ENCODE data around the gene CGB8. TPM values are rescaled to one million over a fixed set of nuclear protein-coding genes. Genes with fewer than 3 reads are reported as not detected.
A peak's percentile ranks its signal among the peaks of the same experiment; 100 is the strongest.

CGB8 gene
- total RNA-seq, 4 donors from 2014 or later, result not detected

- TF ChIP-seq CTCF (IDR thresholded peaks at IDR 0.05 in 4 of 5, conservative IDR thresholded peaks at IDR 0.05 in 1 of 5) (peak; percentile 27 to 60 (median 55)), POLR2A (IDR thresholded peaks at IDR 0.05) (peak; percentile 46 to 49)
- peak; percentile 72 to 80 for ATAC-seq
- in situ Hi-C loops (cut with MboI; ENCODE audit: low sequenced_read_pairs in 4 of 4) (no loop called here), intact Hi-C loops (cut with DNase I; ENCODE audit: low total_unique reads) (loop anchor here (1.0 to 5.0 kb wide), 4 partner anchors 17 to 1961 kb away; partner anchors contain the start of genes GYS1, RUVBL2 and ZC3H4)
- peak; percentile 47 to 86 for DNase-seq
- Histone ChIP-seq H3K27ac (peak overlapping the region; percentile 85 to 95 (median 92)), H3K4me1 (peaks cover 14 to 24% of the 10 kb centered on the region in 2 donors), H3K36me3 (no peaks in the 10 kb centered on the region), H3K9me3 (no peaks in the 10 kb centered on the region), H3K4me3 (peak overlapping the region; percentile 14 to 52 (median 48)), H3K27me3 (no peaks in the 10 kb centered on the region)
Measured at GRCh38 chr19:49073514-49074378, 24.8 kb upstream of the CGB8 start.

DNA sequence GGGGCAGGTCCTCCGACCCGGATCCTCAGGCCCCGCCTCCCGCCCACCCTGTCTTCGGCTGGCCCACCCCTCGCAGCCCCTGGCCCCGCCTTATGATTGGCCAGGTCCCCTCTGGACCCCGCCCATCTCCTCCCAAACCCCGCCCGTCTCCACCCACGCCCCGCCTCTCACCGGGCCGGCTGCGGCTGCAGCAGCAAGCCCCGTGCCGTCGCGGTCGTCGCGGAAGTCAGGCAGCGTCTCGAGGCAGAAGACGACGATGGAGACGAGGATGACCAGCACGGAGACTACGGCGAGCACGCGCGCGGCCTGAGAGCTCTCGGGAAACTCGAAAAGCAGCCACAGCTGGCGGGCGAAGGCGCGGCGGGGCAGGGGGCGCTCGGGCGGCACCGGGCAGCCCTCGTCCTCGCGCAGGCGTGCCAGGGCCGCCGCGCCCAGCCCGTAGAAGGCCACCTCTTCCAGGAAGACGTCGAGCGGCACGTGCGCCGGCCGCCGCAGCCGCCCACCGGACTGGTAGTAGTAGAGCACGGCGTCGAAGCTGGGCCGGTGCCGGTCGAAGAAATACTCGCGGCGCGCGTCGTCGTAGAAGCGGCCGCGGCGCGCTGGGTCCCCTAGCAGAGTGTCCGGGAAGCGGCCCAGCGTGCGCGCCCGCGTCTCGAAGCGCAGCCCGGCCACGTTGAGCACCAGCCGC is 23.1 kb upstream of the CGB8 start:
- Histone ChIP-seq H3K27me3 (no peaks in the 10 kb centered on the region), H3K27ac (peak overlapping the region; percentile 87 to 95 (median 92)), H3K36me3 (no peaks in the 10 kb centered on the region), H3K4me1 (peaks cover 23 to 37% of the 10 kb centered on the region in 2 donors), H3K4me3 (peak overlapping the region; percentile 38 to 53 (median 52)), H3K9me3 (no peaks in the 10 kb centered on the region)
- peak; percentile 14 to 20 for ATAC-seq
- peak in 1 of 2 donors; percentile 50 for DNase-seq
- intact Hi-C loops (cut with DNase I; ENCODE audit: low total_unique reads) (loop anchor here (5.0 kb wide), 2 partner anchors 80 to 1960 kb away; partner anchors contain the start of genes GYS1, RUVBL2 and ZC3H4), in situ Hi-C loops (cut with MboI; ENCODE audit: low sequenced_read_pairs in 4 of 4) (no loop called here)
- TF ChIP-seq CTCF (IDR thresholded peaks at IDR 0.05 in 4 of 5, conservative IDR thresholded peaks at IDR 0.05 in 1 of 5) (no peak), POLR2A (IDR thresholded peaks at IDR 0.05) (no peak)

DNA sequence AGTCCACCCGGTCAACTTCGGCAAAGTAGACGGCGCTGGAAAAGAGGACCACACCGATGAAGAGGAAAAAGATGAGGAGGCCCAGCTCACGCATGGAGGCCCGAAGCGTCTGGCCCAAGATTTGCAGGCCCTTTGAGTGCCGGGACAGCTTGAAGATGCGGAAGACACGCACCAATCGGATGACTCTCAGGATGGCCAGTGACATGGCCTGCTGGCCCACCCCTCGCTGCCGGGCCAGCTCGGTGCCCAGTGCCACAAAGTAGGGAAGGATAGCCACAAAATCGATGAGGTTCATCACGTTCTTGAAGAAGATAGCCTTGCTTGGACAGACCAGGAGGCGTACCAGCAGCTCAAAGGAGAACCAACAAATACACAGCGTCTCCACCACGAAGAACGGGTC is 21.5 kb upstream of the CGB8 start:
- no peak overlapping the region for H3K4me3 ChIP-seq
- H3K9me3 ChIP-seq, result no peaks in the 10 kb centered on the region
- H3K27ac ChIP-seq, result peak overlapping the region; percentile 87 to 95 (median 92)
- H3K27me3 ChIP-seq, result peaks cover 0 to 2% (median 0%) of the 10 kb centered on the region in 3 donors
- H3K4me1 ChIP-seq, result peaks cover 37 to 53% of the 10 kb centered on the region in 2 donors
- DNase-seq, result no peak
- in situ Hi-C loops (cut with MboI; ENCODE audit: low sequenced_read_pairs in 4 of 4) (no loop called here), intact Hi-C loops (cut with DNase I; ENCODE audit: low total_unique reads) (loop anchor here (5.0 kb wide), 2 partner anchors 78 to 1958 kb away; partner anchors contain the start of genes GYS1, RUVBL2 and ZC3H4)
- ATAC-seq, result no peak
- no peaks in the 10 kb centered on the region for H3K36me3 ChIP-seq
- TF ChIP-seq POLR2A (IDR thresholded peaks at IDR 0.05) (no peak), CTCF (IDR thresholded peaks at IDR 0.05 in 4 of 5, conservative IDR thresholded peaks at IDR 0.05 in 1 of 5) (no peak)

- no peak for DNase-seq
- peak overlapping the region; percentile 23 to 95 (median 90) for H3K27ac ChIP-seq
- no peaks in the 10 kb centered on the region for H3K9me3 ChIP-seq
- H3K4me1 ChIP-seq, result peaks cover 38 to 62% of the 10 kb centered on the region in 2 donors
- no peak overlapping the region for H3K4me3 ChIP-seq
- intact Hi-C loops (cut with DNase I; ENCODE audit: low total_unique reads), result no loop called here
- ATAC-seq, result no peak
- H3K36me3 ChIP-seq, result no peaks in the 10 kb centered on the region
- TF ChIP-seq CTCF (IDR thresholded peaks at IDR 0.05 in 4 of 5, conservative IDR thresholded peaks at IDR 0.05 in 1 of 5), result no peak
- TF ChIP-seq POLR2A (IDR thresholded peaks at IDR 0.05), result no peak
- in situ Hi-C loops (cut with MboI; ENCODE audit: low sequenced_read_pairs in 4 of 4), result no loop called here
- peaks cover 0 to 2% (median 0%) of the 10 kb centered on the region in 3 donors for H3K27me3 ChIP-seq
Measured at GRCh38 chr19:49069026-49069425, 20.1 kb upstream of the CGB8 start.

Data from gastrocnemius medialis (tissue), 4 donors.